Mesothelial cell of epicardium (in vitro differentiated cells): ENCODE results near the gene HCN2. TPM values are rescaled to one million over a fixed set of nuclear protein-coding genes. Genes with fewer than 3 reads are reported as not detected.

Experiments used
- DNase-seq, 2 experiments: peaks; one replicate each; pipeline ENCODE4 v3.0.0; 2021; ENCODE audit warnings: low spot score in 2 of 2; ENCODE audit not compliant: unreplicated experiment in 2 of 2
- H3K27ac Mint-ChIP-seq: 2 replicates; pipeline ENCODE4 v1.8.0; 2021; ENCODE audit warnings: mixed read lengths
- H3K27me3 Mint-ChIP-seq: 2 replicates; pipeline ENCODE4 v1.8.0; 2021; ENCODE audit warnings: low read depth, mixed read lengths
- H3K36me3 Mint-ChIP-seq: 2 replicates; pipeline ENCODE4 v1.8.0; 2021; ENCODE audit warnings: mixed read lengths
- H3K4me1 Mint-ChIP-seq: 2 replicates; pipeline ENCODE4 v1.8.0; 2021; ENCODE audit warnings: mixed read lengths
- H3K4me3 Mint-ChIP-seq: 2 replicates; pipeline ENCODE4 v1.8.0; 2021; ENCODE audit warnings: mild to moderate bottlenecking, moderate library complexity, mixed read lengths
- H3K9me3 Mint-ChIP-seq: 2 replicates; pipeline ENCODE4 v1.8.0; 2021; ENCODE audit warnings: mixed read lengths
- CTCF ChIP-seq: fragments of 200-600 bp; sonication (generic); IDR thresholded peaks from one replicate; pipeline ENCODE4 v1.5.0; 2021; ENCODE audit warnings: antibody characterized with exemption; ENCODE audit not compliant: unreplicated experiment
- total RNA-seq: library from RNA; stranded (reverse); gene quantifications from 3 replicates; pipeline ENCODE4 v1.2.1, GENCODE V29; 2021

Gene HCN2
- total RNA-seq, 1 donor from 2014 or later, result 1.5 TPM

GRCh38 chr19:577439-578392 lies 12.0 kb upstream of the HCN2 start:
- no peak overlapping the region for H3K27ac Mint-ChIP-seq
- no peak for DNase-seq
- no peak for TF ChIP-seq CTCF
- H3K36me3 Mint-ChIP-seq, result no peaks in the 10 kb centered on the region
- peaks cover 23% of the 10 kb centered on the region for H3K4me1 Mint-ChIP-seq
- H3K4me3 Mint-ChIP-seq, result no peak overlapping the region
- H3K9me3 Mint-ChIP-seq, result no peaks in the 10 kb centered on the region
- H3K27me3 Mint-ChIP-seq, result no peaks in the 10 kb centered on the region

GRCh38 chr19:579111-579841 lies 10.4 kb upstream of the HCN2 start:
- H3K4me1 Mint-ChIP-seq, result peaks cover 17% of the 10 kb centered on the region
- no peaks in the 10 kb centered on the region for H3K27me3 Mint-ChIP-seq
- no peak overlapping the region for H3K4me3 Mint-ChIP-seq
- TF ChIP-seq CTCF, result no peak
- no peaks in the 10 kb centered on the region for H3K36me3 Mint-ChIP-seq
- no peak for DNase-seq
- H3K27ac Mint-ChIP-seq, result no peak overlapping the region
- no peaks in the 10 kb centered on the region for H3K9me3 Mint-ChIP-seq

GRCh38 chr19:579842-580155 lies 9.9 kb upstream of the HCN2 start:
- DNase-seq, result no peak
- Mint-ChIP-seq H3K27me3 (peaks cover 2% of the 10 kb centered on the region), H3K4me1 (peaks cover 13% of the 10 kb centered on the region), H3K27ac (no peak overlapping the region), H3K36me3 (no peaks in the 10 kb centered on the region), H3K4me3 (no peak overlapping the region), H3K9me3 (no peaks in the 10 kb centered on the region)
- no peak for TF ChIP-seq CTCF

- no peak overlapping the region for H3K4me3 Mint-ChIP-seq
- TF ChIP-seq CTCF, result no peak
- DNase-seq, result no peak
- peaks cover 8% of the 10 kb centered on the region for H3K4me1 Mint-ChIP-seq
- H3K36me3 Mint-ChIP-seq, result no peaks in the 10 kb centered on the region
- no peak overlapping the region for H3K27ac Mint-ChIP-seq
- peaks cover 2% of the 10 kb centered on the region for H3K27me3 Mint-ChIP-seq
- no peaks in the 10 kb centered on the region for H3K9me3 Mint-ChIP-seq
Measured at GRCh38 chr19:580274-580835, 9.3 kb upstream of the HCN2 start.

GRCh38 chr19:581399-582111 lies 8.1 kb upstream of the HCN2 start:
- no peak for DNase-seq
- Mint-ChIP-seq H3K9me3 (no peaks in the 10 kb centered on the region), H3K4me3 (no peak overlapping the region), H3K27ac (no peak overlapping the region), H3K36me3 (no peaks in the 10 kb centered on the region), H3K27me3 (peaks cover 10% of the 10 kb centered on the region), H3K4me1 (peaks cover 3% of the 10 kb centered on the region)
- TF ChIP-seq CTCF, result no peak
